ENCODE measurements around the gene ARHGEF10L. TPM values are rescaled to one million over a fixed set of nuclear protein-coding genes. Genes with fewer than 3 reads are reported as not detected.
A peak's percentile ranks its signal among the peaks of the same experiment; 100 is the strongest.
"Not testable (repeated sequence)": the region's sequence is repeated elsewhere in the genome, so short reads cannot be mapped to it uniquely, and the experiment has no call there.

The ARHGEF10L gene
- 10 to 100 TPM; 19.8 to 71.8 (median 20.8) TPM for polyA plus RNA-seq

- peak within 1 kb of the TSS; percentile 19 for H3K27ac ChIP-seq (ENCODE audit: low read depth, low read length)
- WGBS, 3 donors = 1% methylated on average over 52 to 108 of the region's 108 CpGs
These were observed at the start of gene ARHGEF10L for GRCh38 chr1:17539477-17540254. Gene ARHGEF10L, plus strand, starts transcription at chr1:17539698. Its CDS starts 40,898 bp downstream, at chr1:17580596.

- 80 to 88% (median 83%) methylated on average over 16 of the region's 16 CpGs for WGBS, 3 donors
- not testable (repeated sequence) for H3K27ac ChIP-seq (ENCODE audit: low read depth, low read length)
These were observed 49.6 kb upstream of the ARHGEF10L start for GRCh38 chr1:17489768-17490417.

GRCh38 chr1:17490667-17491066 is 48.8 kb upstream of the ARHGEF10L start:
- not testable (repeated sequence) for H3K27ac ChIP-seq (ENCODE audit: low read depth, low read length)

GRCh38 chr1:17494114-17494729 is 45.3 kb upstream of the ARHGEF10L start:
- WGBS, 3 donors = 17 to 18% (median 18%) methylated on average over 5 of the region's 5 CpGs
- no peak overlapping the region for H3K27ac ChIP-seq (ENCODE audit: low read depth, low read length)

More at GRCh38 chr1:17490667-17491066, 48.8 kb upstream of the ARHGEF10L start:
- 66 to 81% (median 81%) methylated on average over 6 of the region's 6 CpGs for WGBS, 3 donors

- H3K27ac ChIP-seq (ENCODE audit: low read depth, low read length) = no peak overlapping the region
- 75 to 83% (median 82%) methylated on average over 4 of the region's 4 CpGs for WGBS, 3 donors
These were observed 43.1 kb upstream of the ARHGEF10L start for GRCh38 chr1:17496419-17496818.

DNA sequence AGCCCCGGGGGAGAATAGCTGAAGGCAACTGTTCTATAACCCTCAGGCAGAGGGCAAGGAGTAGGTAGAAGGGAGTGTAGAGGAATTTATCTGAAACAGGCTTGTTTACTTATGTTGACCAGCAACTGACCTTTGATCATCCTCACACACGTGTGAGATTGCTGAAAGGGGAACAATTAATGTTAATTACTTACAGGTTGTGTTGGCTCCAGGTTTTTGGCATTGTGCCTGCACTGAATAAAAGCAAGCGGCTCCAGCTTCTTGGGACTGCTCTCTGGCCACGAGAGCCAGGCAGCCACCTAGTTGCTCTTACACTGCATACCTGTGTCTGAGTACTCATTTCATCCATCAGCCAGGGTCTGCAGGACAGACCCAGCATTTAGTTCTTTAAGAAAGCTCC is 41.3 kb upstream of the ARHGEF10L start:
- 36 to 54% (median 46%) methylated on average over 4 of the region's 4 CpGs for WGBS, 3 donors
- H3K27ac ChIP-seq (ENCODE audit: low read depth, low read length) = no peak overlapping the region

GRCh38 chr1:17502326-17502778 is 37.1 kb upstream of the ARHGEF10L start:
- 1 to 3% (median 2%) methylated on average over 12 of the region's 12 CpGs for WGBS, 3 donors

GRCh38 chr1:17503146-17503545 is 36.4 kb upstream of the ARHGEF10L start:
- no peak overlapping the region for H3K27ac ChIP-seq (ENCODE audit: low read depth, low read length)
- WGBS, 3 donors = 83 to 88% (median 83%) methylated on average over 3 of the region's 3 CpGs

More at GRCh38 chr1:17502326-17502778, 37.1 kb upstream of the ARHGEF10L start:
- no peak overlapping the region for H3K27ac ChIP-seq (ENCODE audit: low read depth, low read length)

DNA sequence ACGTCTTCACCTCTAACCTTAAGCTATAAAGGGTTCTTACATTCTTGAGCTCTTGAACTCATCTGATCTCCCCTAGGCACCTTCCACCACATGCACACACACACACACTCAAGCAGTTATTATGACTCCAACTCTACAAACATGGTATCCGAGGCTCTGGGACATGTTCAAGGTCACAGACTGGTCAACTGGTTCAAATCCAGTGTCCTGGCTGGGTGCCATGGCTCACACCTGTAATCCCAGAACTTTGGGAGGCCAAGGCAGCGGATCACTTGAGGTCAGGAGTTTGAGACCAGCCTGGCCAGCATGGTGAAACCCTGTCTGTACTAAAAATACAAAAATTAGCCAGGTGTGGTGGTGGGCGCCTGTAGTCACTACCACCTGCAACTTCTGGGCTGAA is 32.3 kb upstream of the ARHGEF10L start:
- WGBS, 3 donors = 62 to 87% (median 85%) methylated on average over 4 of the region's 4 CpGs
- H3K27ac ChIP-seq (ENCODE audit: low read depth, low read length) = not testable (repeated sequence)

GRCh38 chr1:17507915-17508314 is 31.6 kb upstream of the ARHGEF10L start:
- no peak overlapping the region for H3K27ac ChIP-seq (ENCODE audit: low read depth, low read length)
- 77 to 83% (median 78%) methylated on average over 6 of the region's 6 CpGs for WGBS, 3 donors

DNA sequence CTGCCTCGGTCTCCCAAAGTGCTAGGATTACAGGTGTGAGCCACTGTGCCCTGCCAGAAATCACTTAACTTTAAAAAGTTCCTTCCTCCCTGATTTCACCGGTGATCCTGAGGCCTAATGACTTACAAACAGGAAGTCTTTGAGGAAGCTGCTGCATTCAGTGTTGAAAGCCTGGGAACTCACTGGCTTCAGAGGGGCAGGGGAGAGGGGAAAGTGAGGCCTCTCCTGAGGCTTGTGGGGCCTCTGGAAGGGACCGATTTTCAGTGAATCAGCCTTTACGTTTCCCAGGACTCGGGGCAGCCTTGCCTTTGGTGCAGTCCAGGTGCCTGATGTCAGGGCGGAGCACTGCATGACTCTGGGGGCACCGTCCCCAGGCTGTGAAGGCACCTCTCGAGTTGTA is 30.1 kb upstream of the ARHGEF10L start:
- no peak overlapping the region for H3K27ac ChIP-seq (ENCODE audit: low read depth, low read length)
- 45 to 62% (median 46%) methylated on average over 8 of the region's 8 CpGs for WGBS, 3 donors

DNA sequence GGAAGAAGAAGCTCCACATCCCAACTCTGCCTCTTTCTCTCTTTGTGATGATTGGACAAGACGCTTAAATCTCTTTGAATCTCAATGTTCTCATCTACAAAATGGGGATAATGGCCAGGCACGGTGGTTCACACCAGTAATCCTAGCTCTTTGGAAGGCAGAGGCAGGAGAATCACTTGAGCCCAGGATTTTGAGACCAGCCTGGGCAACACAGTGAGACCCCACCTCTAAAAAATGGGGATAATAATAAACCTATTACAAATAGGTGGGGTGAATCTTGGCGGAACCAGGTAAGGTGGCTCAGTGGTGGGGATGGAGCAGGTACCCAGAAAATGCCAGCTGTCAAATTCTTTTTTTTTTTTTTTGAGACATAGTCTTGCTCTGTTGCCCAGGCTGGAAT is 29.4 kb upstream of the ARHGEF10L start:
- 71 to 99% (median 95%) methylated on average over 3 of the region's 3 CpGs for WGBS, 3 donors
- H3K27ac ChIP-seq (ENCODE audit: low read depth, low read length) = no peak overlapping the region

- no peak overlapping the region for H3K27ac ChIP-seq (ENCODE audit: low read depth, low read length)
- 94 to 95% (median 94%) methylated on average over 2 of the region's 2 CpGs for WGBS, 3 donors
These were observed 28.3 kb upstream of the ARHGEF10L start for GRCh38 chr1:17511188-17511587.

DNA sequence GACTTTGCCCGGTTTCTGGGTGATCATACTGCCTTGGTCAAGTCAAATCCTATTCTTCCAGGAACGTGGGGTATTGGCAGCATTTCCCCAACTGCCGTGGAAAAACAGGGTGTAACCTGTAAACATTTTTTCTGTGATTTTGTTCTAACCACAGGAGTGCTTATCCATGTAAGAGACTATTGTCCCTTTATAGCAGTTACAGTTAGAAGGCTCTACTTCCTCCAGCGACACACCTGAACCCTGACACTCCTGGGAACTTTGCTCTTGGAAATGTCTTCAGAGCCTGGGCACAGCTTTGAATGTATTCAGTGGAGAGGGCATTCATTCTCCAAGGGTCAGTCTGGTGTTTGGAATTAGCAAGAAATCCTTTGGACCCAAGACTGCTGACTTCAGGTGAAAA is 26.4 kb upstream of the ARHGEF10L start:
- H3K27ac ChIP-seq (ENCODE audit: low read depth, low read length) = no peak overlapping the region

DNA sequence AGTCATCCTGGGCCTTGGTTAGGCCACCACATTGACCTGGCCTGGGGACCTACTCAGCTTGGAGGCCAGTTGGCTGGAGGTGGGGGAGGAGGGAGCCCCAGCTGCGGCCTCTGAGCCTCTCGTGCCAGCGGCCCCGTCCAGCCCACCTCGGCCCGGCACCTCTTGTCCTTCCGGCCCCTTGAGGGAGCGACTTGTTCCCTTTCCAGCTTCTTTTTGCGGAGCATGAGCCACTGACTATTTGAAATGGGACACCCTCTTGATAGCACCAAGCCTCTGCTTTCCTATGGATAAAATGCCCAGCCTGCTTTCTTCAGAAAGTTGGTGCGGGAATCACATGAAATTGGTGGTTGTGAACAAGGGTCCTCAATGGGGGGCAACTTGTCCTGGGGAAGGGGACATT is 24.7 kb upstream of the ARHGEF10L start:
- H3K27ac ChIP-seq (ENCODE audit: low read depth, low read length) = no peak overlapping the region
- WGBS, 3 donors = 90 to 95% (median 94%) methylated on average over 10 of the region's 10 CpGs

More for the DNA sequence above, 26.4 kb upstream of the ARHGEF10L start:
- WGBS, 3 donors = 76 to 86% (median 78%) methylated on average over 4 of the region's 4 CpGs

DNA sequence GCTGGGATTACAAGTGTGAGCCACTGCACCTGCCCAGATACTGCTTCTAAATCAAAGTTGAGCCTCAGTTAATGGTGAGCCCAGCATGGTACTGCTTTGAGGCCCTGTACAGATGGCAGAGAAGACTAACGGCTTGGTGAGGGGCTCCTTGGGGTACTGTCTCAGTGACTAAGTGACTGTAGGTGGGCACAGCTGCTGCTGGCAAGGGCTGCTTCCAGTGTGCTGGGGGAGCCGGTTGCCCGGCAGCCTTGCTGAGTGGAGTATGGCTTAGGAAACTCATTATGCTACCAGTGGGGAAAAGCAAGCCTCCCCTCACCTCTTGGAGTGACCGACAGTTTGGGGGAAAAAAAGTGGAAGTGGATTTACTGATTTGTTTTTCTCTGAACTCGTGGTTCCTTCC is 23.6 kb upstream of the ARHGEF10L start:
- H3K27ac ChIP-seq (ENCODE audit: low read depth, low read length) = no peak overlapping the region
- 48 to 71% (median 55%) methylated on average over 5 of the region's 5 CpGs for WGBS, 3 donors

GRCh38 chr1:17516303-17517214 is 22.9 kb upstream of the ARHGEF10L start:
- H3K27ac ChIP-seq (ENCODE audit: low read depth, low read length) = no peak overlapping the region
- WGBS, 3 donors = 19 to 34% (median 27%) methylated on average over 13 of the region's 13 CpGs

DNA sequence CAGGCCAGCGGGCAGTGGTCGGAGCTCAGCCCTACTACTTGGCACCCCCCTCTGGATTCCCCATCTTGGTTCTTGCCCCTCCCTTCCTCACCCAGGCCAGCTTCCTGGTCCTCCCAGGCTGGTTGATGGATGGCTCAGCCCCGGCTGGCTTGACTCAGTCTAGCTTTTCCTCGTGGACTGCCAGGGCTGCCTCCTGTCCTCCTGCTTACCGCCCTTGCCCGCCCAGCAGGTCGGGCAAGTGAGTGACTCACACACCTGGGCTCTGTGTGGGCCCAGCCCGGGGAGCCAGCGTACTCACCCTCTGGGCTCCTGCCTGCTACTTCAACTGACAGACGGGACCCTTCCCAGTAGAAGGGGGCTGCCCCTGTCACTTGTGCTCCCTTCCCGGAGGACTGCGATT is 19.5 kb upstream of the ARHGEF10L start:
- WGBS, 3 donors = 60 to 63% (median 62%) methylated on average over 12 of the region's 12 CpGs
- no peak overlapping the region for H3K27ac ChIP-seq (ENCODE audit: low read depth, low read length)

All from adipose tissue (tissue), 3 donors.